CD4-positive, alpha-beta T cell treated with Interleukin-10 for 1 hour (primary cell): Measurements from ENCODE around the gene ZNF385B.

Experiments
- DNase-seq: peaks from one replicate; pipeline ENCODE4 v3.0.0-alpha.2; 2020

ZNF385B gene

DNA sequence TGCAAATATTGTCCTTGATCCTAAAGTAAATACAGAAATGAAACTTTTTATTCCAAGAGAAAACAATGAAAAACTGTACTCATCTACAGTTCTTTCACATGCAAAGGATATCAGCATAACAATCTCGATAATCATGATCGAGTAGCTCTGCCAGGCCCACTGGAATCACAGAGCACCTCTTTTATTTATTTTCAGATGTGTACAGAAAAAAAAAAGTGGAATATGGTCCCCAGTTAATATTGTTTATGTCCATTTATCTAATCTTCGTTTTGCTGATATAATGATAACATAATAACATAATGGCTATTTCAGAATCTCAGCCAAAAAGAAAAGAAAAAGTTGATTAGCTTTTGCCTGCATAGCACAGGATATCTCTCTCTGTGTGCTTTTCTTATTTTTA, 6.5 kb downstream of the ZNF385B start:
- DNase-seq: no peak

DNA sequence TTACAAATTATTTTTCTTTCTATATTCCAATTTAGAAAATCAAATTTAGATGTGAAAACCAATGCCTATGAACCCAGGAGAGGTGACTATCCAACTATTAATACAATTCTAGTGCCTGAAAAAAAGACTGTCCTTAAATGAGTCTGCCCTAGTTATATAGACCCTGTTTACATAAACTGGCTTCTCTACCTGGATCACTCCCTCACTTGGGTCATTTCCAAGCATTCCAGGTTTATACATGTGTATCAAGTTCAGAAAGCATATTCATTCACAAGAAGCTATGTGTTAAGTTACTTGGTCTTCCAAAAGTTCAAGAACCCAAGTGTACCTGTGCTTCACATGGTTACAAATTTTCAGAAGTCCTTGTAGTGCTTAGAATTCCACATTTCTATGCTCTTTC, 8.3 kb downstream of the ZNF385B start:
- no peak for DNase-seq

DNA sequence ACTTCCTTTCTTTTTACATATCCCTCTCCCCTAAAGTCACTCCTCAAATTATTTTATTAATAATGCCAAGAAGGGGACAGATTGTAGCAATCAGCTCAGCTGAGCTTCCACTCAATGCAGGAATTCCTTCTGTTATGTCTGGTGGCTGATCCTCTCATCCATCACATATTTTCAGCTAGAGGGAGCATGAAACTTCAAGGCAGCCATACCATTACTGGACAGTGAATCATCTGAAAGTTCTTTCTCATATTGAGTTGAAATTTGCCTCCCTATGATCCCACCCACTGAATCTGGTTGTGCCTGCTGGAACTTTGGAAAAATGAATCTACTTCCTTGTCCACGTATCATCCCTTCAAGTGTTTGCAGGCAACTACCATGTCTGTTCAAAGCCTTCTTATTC, 11.2 kb downstream of the ZNF385B start:
- DNase-seq: no peak

DNA sequence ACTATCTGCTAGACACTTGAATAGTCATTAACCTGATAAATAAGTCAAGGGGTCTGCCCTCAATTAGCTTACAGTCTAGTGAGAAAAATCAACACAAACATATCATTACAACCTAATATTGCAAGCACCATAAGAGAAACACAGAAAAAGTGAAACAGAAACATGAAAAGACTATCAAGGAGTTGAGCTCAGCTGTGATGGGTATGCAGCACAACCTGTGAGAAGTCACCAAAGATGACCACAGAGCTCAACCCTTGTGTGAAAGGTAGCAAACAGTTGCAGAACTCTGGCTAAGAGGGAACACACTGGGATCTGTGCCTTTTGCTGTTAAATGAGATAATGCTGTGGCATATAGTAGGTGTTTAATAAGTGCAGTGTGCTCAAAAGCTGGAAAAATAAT, 11.7 kb downstream of the ZNF385B start:
- no peak for DNase-seq

DNA sequence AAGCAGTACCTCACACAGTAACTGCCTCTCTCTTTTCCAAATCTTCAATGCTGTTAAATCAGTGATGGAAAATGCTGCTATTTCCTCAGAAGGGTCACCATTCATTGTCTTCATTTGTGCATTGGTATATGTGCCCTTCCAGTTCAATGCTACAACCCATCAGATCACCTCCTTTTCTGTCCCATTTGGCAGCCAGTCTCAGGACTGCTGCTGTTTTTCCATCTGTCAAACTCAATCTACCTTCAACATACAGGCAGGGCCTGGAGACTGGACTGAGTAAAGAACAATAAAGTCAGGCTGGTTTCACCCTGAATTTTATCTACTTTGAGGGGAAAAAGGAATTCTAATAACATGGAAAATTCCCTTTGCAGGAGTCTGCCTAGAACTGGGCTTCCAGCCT, 17.9 kb downstream of the ZNF385B start:
- DNase-seq: no peak

DNA sequence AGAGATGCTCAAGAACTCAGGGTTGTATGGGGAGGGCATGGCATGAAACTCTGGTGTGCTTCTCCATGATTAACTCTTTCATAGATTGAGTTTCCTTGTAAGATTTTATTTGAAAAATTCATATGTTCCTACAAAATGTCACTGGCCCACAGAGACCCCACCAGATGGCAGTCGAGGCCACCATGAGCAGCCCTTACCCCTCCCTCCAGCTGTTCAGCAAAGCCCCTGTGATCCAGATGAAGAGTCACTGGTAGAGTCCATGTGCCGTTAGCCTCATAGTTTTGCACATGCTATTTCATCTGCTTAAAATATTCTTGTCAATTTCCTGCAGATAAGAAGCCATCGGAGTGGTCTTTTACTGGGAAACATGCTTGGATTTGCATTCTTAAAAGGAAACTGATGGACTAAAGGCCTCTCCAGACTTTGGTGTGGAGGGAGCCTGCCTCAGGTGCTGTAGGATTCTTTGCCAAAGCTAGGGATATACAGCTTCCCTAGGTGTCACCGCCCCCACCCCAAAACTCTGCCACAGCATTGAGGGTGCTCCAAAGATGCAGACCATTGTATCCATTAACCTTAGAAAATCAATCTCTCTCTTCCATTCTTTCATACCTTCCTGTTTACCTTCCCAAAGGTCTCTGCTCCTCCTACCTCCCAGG, 18.8 kb downstream of the ZNF385B start:
- no peak for DNase-seq

DNA sequence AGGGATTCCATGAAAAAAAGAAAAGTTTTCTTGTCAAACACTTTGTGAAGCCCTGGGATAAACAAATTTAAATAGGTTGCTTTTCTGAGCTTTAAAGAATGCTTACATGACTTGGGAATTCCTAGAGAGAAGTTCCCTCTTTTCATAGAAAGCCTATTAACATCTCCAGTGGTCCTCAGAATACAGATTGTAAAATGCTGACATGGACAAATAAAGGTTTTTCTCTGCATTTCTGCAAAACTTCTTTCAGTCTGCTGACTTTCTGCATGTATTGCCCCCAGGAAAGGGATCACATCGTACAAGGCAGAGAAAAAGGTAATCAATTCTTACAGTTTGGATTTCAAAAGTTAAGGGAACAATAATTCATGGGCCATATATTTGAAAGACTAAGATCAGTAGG, 20.6 kb downstream of the ZNF385B start:
- DNase-seq: no peak

- DNase-seq: no peak
Observed at GRCh38 chr2:179837408-179837807, 24.0 kb downstream of the ZNF385B start.

DNA sequence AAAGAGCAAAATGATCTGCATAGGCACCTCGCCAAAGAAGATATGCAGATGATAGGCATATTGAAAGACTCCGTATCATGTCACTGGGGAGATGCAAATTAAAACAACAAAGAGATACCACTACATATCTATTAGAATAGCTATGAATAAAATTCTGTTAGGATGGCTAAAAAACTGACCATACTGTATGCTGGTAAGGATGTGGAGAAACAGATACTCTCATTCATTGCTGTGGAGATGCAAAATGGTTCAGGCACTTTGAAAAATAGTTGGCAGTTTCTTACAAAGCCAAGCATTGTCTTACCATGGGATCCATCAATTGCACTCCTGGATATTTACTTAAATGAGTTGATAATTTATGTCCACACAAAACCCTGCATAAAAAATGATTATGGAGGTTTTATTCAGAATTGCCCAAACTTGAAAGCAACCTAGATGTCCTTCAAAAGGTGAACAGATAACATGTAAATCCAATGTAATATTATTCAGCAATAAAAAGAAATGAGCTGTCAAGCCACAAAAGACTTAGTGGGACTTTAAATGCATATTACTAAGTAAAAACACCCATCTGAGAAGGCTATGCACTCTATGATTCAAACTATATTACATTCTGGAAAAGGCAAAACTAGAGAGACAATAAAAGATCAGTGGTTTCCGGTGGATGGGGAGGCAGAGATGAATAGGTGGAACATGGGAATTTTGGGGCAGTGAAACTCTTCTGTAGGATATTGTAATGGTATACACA, 31.2 kb downstream of the ZNF385B start:
- no peak for DNase-seq

- DNase-seq: no peak
Observed at GRCh38 chr2:179826297-179826696, 35.1 kb downstream of the ZNF385B start.

- no peak for DNase-seq
Observed at GRCh38 chr2:179825494-179825893, 35.9 kb downstream of the ZNF385B start.

DNA sequence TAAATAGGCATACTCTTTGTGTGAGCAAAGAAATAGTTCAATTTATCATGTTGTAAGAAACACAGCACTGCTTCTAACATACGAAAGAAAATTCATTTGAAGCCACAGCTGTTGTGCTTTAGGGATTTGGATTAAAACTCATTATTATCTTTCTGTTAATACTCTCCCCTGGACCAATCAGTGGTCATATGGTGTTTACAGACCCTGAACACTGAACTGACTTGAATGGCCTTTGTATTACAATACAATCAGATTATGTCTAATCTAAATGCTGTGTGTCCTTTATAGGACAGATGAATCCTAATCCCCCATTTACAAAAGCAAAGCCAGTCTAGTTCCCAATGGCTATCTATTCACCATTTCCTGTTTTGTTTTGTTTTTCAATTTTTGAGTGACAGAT, 36.5 kb downstream of the ZNF385B start:
- no peak for DNase-seq

- DNase-seq: no peak
Observed at GRCh38 chr2:179822540-179822939, 38.9 kb downstream of the ZNF385B start.

DNA sequence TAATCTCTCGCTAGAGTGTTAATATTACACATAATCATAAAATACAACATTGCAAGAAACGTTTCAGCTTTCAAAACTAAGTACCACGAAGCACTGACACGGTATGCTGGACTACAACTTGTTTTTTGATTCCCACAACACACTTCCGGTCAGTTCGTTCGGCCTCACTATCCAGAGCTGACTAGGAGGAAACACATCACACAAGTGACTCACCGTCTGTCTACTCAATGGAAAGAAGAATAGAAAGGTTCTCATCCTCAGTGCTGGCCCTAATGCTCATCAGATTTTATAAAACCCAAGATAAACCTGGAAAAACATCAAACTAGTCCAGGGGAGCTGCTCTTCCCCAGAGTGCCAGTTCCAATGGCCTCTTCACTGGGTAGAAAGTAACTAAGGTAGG, 42.9 kb downstream of the ZNF385B start:
- DNase-seq: no peak

DNA sequence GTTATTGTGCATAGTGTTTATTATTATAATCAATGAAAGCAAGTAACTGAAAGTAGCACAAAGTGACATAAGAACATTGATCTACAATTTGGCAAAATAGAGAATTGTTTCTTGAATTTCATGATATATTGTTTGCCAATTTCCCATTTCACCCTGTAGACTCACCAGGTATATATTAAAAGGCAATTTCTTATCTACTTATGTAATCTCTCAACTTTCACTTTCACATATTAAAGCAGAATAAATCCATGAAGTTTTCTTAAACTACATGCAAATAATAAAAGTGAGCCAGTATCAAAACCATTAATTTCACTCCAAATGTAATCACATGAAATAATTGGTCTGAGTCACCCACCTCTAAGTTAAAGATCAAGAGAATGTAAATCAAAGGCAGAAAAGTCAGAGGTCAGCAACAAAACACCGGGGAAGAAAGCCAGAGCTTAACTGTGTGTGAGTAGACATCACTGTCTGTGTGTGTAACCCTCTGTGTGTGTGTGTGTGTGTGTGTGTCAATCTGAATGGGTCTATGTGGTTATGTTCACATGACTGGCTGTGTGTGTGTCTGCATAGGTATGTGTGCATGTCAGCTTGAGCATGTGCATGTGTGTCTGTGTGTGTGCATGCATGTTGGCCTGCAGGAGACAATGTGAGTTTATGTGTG, 44.1 kb downstream of the ZNF385B start:
- DNase-seq: peak; percentile 1

GRCh38 chr2:179814050-179814449, 47.4 kb downstream of the ZNF385B start:
- DNase-seq: no peak

DNA sequence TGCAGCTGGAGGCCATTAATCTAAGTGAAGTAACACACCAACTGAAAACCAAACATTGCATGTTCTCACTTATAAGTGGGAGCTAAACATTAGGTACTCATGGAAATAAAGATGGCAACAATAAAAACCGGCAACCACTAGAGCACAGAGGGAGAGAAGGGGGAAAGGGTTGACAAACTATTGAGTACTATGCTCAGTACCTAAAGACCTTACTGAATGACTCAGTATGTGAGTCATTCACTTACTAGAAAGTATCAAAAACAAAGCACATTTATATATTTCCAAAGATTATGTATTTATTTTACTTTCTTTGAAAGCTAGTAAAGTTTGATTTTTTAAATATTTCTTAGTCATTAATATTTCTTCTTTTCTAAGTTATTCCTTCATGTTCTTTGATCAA, 48.9 kb downstream of the ZNF385B start:
- DNase-seq: no peak

GRCh38 chr2:179811042-179811441, 50.4 kb downstream of the ZNF385B start:
- no peak for DNase-seq

DNA sequence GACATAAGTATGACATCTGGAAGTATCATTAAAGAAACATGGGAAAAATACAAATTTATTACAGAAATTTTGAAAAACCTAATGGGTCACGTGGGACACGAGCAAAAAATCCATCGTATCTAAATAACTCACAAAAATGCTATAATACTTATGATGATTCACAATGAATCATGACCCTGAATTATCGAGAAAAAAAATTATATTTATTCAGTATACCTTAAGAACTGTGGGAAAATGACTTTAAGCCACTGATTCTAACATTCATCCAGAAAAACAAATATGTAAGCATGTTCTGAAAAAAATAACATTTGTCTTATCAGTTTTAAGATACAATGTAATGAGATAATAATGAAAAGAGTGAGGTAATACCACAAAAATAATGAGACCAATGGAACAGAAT, 51.8 kb downstream of the ZNF385B start:
- no peak for DNase-seq

GRCh38 chr2:179805001-179805400, 56.4 kb downstream of the ZNF385B start:
- no peak for DNase-seq

GRCh38 chr2:179804206-179804605, 57.2 kb downstream of the ZNF385B start:
- no peak for DNase-seq

GRCh38 chr2:179802051-179802882, 59.1 kb downstream of the ZNF385B start:
- DNase-seq: no peak

DNA sequence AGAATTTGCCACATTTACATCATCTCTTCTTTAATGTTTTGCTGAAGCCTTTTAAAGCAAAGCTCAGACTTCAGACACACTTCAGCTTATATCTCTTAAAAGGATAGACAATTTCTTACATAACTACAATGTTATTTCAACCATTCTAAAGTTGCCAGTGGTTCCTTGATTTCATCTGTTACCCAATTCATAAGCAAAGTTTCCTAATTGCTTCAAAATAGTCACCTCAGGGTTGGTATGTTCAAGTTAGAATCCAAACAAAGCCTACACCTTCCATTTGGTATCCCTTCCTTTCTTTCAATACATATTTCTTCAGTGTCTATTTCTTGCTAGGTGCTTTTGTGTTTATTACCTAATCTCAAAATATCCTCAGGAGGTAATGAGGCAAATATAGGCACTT, 60.6 kb downstream of the ZNF385B start:
- no peak for DNase-seq
